Measurements from ENCODE around the gene ACVR1B. TPM values are rescaled to one million over a fixed set of nuclear protein-coding genes. Genes with fewer than 3 reads are reported as not detected.

Gene ACVR1B
- total and polyA plus RNA-seq, 9 of the 15 experiments (the other 6 are each of a cell fraction or from before 2014, with no cell fraction given), result 0.97 to 15.1 (median 6.8) TPM

DNA sequence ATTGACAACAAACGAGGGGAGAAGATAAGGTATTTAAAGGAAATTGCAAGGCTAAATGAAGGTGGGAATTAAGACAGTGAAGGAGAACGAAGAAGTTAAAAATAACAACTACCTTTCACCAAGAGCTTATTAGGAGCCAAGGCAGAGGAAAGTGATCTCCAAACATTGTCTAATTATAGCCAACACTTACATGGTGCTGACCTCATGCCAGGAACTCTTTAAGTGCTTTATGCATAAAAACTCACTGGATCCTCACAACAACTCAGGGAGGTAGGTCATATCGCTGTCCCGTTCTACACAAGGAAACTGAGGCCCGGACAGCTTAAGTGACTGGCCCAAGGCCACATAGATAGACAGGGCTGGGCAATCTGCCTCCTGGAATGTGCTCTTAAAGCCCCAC lies 74.8 kb downstream of the ACVR1B start (continued):
- TF ChIP-seq, protein P1, sequence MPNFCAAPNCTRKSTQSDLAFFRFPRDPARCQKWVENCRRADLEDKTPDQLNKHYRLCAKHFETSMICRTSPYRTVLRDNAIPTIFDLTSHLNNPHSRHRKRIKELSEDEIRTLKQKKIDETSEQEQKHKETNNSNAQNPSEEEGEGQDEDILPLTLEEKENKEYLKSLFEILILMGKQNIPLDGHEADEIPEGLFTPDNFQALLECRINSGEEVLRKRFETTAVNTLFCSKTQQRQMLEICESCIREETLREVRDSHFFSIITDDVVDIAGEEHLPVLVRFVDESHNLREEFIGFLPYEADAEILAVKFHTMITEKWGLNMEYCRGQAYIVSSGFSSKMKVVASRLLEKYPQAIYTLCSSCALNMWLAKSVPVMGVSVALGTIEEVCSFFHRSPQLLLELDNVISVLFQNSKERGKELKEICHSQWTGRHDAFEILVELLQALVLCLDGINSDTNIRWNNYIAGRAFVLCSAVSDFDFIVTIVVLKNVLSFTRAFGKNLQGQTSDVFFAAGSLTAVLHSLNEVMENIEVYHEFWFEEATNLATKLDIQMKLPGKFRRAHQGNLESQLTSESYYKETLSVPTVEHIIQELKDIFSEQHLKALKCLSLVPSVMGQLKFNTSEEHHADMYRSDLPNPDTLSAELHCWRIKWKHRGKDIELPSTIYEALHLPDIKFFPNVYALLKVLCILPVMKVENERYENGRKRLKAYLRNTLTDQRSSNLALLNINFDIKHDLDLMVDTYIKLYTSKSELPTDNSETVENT (CRISPR knock-in tag; IDR thresholded peaks at IDR 0.05), result no peak
- TF ChIP-seq PREB (CRISPR knock-in tag; IDR thresholded peaks at IDR 0.05) (no peak), ZNF584 (CRISPR knock-in tag; IDR thresholded peaks at IDR 0.05; ENCODE audit: low read depth) (no peak), ARID2 (IDR thresholded peaks at IDR 0.05) (no peak)

DNA sequence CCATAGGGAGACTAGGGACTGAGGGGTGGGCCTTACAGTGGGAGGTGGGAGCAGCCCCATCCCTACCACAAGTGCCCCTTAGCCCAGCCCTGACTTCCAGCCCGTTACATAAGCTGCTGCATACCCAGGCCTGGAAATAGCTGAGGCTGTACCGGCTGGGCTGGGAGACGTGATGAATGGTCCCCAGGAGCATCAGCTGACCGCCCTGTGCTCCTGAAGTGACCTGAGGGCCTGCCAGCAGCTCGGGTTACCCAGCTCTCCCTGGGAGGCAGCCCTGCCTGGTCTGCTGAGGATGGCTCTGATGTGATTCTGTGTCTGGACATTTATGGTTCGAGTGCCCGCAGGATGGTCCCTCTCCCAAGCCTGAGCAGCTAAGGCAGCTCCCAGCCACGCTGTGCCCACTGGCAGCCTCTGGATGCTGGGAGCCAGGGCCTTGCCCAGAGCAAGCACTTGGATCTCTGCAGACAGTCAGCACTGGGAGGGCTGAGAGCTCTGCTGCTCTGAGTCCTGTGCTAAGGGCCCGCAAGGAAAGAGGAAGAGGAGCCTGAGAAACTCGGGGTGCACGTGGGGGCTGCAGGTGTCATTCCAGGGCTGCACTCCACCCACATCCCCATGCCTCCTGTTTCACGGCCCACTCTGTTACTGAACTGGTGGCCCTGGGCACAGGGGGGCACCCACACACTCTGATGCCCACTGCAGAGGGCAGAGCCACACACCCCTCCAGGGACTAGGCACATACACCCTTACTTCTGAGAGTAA lies 75.8 kb downstream of the ACVR1B start:
- Histone ChIP-seq H3K9me3 (replicated peaks; ENCODE audit: control insufficient read depth, insufficient read depth, low read depth, low read length) (no peaks in the 10 kb centered on the region), H2AFZ (ENCODE audit: low read depth, low read length) (no peak overlapping the region), H3K9me1 (ENCODE audit: control insufficient read depth, insufficient read depth, low read length) (no peaks in the 10 kb centered on the region), H3K27ac (ENCODE audit: extremely low read depth, low read depth, low read length) (no peak overlapping the region), H4K20me1 (replicated peaks; ENCODE audit: control insufficient read depth, insufficient read depth, low read length) (no peaks in the 10 kb centered on the region), H3K27me3 (ENCODE audit: control insufficient read depth in 2 of 2, insufficient read depth in 2 of 2, low read length in 2 of 2) (peaks cover 0 to 23% of the 10 kb centered on the region in 2 experiments; a peak in 3 of 5 replicates), H3K79me2 (ENCODE audit: control insufficient read depth, insufficient read depth, low read length) (no peaks in the 10 kb centered on the region), H3K4me2 (ENCODE audit: insufficient read depth, low read length) (no peak overlapping the region), H3K9ac (ENCODE audit: insufficient read depth in 1 of 2, low read depth in 2 of 2, low read length in 2 of 2) (peak overlapping the region in 1 of 2 experiments; percentile 61; a peak in 1 of 4 replicates), H3K4me1 (replicated peaks in 1 of 2; ENCODE audit: control insufficient read depth in 2 of 2, insufficient read depth in 2 of 2, low read length in 2 of 2) (peaks cover 2 to 27% of the 10 kb centered on the region in 2 experiments; a peak in 3 of 5 replicates), H3K4me3 (no peak overlapping the region), H3K36me3 (ENCODE audit: control insufficient read depth, insufficient read depth, low read length) (no peaks in the 10 kb centered on the region)
- DNase-seq (ENCODE audit: extremely low read depth in 1 of 4, low spot score in 3 of 4), result no peak
- CTCF ChIA-PET (ENCODE audit: low intra/inter-chr PET ratio), result interaction anchor here (2.3 to 6.0 kb wide), 3 partner anchors 42 to 95 kb away, joined by 18 to 242 read pairs (median 32); partner anchors contain the start of genes ATG101 and SMIM41
- WGBS (ENCODE audit: insufficient coverage, low coverage, missing lambda C conversion rate), result 8% methylated on average over 12 of the region's 12 CpGs
- TF ChIP-seq SPI1 (IDR thresholded peaks at IDR 0.05; ENCODE audit: borderline replicate concordance, low read depth, low read length), result 0 out of 2 replicates have a peak, but pooled peaks have one; percentile 23
- no peak for TF ChIP-seq ETV6 (IDR thresholded peaks at IDR 0.05; ENCODE audit: borderline replicate concordance in 1 of 2, low read depth in 2 of 2, low read length in 1 of 2)
- TF ChIP-seq ETV6 (CRISPR knock-in tag; IDR thresholded peaks at IDR 0.05; ENCODE audit: borderline replicate concordance), result no peak
- no peak for TF ChIP-seq TCF7L2 (IDR thresholded peaks at IDR 0.05; ENCODE audit: low read depth, low read length)
- no peak for ATAC-seq
- FAIRE-seq, result no peak
- intact Hi-C loops (cut with micrococcal nuclease) (no loop called here), in situ Hi-C loops (cut with MboI) (loop anchor here (5.0 kb wide), 2 partner anchors 55 to 95 kb away; no protein-coding TSS in a partner anchor)
- POLR2A ChIA-PET, result interaction anchor here (1.0 to 1.2 kb wide), 3 partner anchors 12 to 55 kb away, joined by 3 to 4 read pairs (median 3); no protein-coding TSS in a partner anchor
- no TSS peak for BruUV-seq (replicated peaks)
